Activated T-helper 1 cell treated with anti-CD3 and anti-CD28 coated beads, Interleukin-12 subunit alpha, Interleukin-12 subunit beta, Interleukin-2, Interleukin-4 antibody, amounts not matched to agents 30 ng/mL and 10 ng/mL and 1 ng/mL, durations not matched to agents 14 hours and 24 hours and 36 hours (primary cell): Measurements from ENCODE around the gene PPTC7. TPM values are rescaled to one million over a fixed set of nuclear protein-coding genes. Genes with fewer than 3 reads are reported as not detected.
"Not testable (repeated sequence)": the region's sequence is repeated elsewhere in the genome, so short reads cannot be mapped to it uniquely, and the experiment has no call there.

ENCODE experiments used
- DNase-seq: peaks from one replicate; pipeline ENCODE4 v3.0.0; 2021; ENCODE audit warnings: low spot score
- H3K27ac Mint-ChIP-seq: one replicate; pipeline ENCODE4 v1.8.0; 2021; ENCODE audit warnings: mild to moderate bottlenecking, mixed read lengths
- H3K27me3 Mint-ChIP-seq: one replicate; pipeline ENCODE4 v1.8.0; 2022; ENCODE audit warnings: mild to moderate bottlenecking, moderate library complexity, mixed read lengths; ENCODE audit not compliant: insufficient read depth
- H3K36me3 Mint-ChIP-seq: one replicate; pipeline ENCODE4 v1.8.0; 2021; ENCODE audit warnings: low read depth, mixed read lengths
- H3K4me1 Mint-ChIP-seq: one replicate; pipeline ENCODE4 v1.8.0; 2021; ENCODE audit warnings: low read depth, mixed read lengths
- H3K4me3 Mint-ChIP-seq: one replicate; pipeline ENCODE4 v1.8.0; 2021; ENCODE audit warnings: mild to moderate bottlenecking, moderate library complexity, mixed read lengths
- H3K9me3 Mint-ChIP-seq: one replicate; pipeline ENCODE4 v1.8.0; 2021; ENCODE audit warnings: mixed read lengths
- intact Hi-C: fragments of 100-400 bp; cut with micrococcal nuclease; formaldehyde crosslinking; loops from one replicate; pipeline ENCODE4 v1.15.1; 2024
- total RNA-seq: library from RNA; stranded (reverse); gene quantifications from 2 replicates; pipeline ENCODE4 v1.2.3, GENCODE V29; 2022

The PPTC7 gene
- total RNA-seq, 1 donor from 2014 or later, result 57.9 TPM

GRCh38 chr12:110565894-110566871, 16.9 kb downstream of the PPTC7 start:
- no peak overlapping the region for H3K4me3 Mint-ChIP-seq
- peaks cover 50% of the 10 kb centered on the region for H3K4me1 Mint-ChIP-seq
- peak overlapping the region; percentile 11 for H3K27ac Mint-ChIP-seq
- peaks cover 5% of the 10 kb centered on the region for H3K9me3 Mint-ChIP-seq
- no peaks in the 10 kb centered on the region for H3K27me3 Mint-ChIP-seq
- intact Hi-C loops, result no loop called here
- no peak for DNase-seq
- H3K36me3 Mint-ChIP-seq, result peaks cover 19% of the 10 kb centered on the region

GRCh38 chr12:110564471-110564991, 18.6 kb downstream of the PPTC7 start:
- Mint-ChIP-seq H3K4me3 (no peak overlapping the region), H3K27me3 (no peaks in the 10 kb centered on the region), H3K9me3 (peaks cover 2% of the 10 kb centered on the region), H3K4me1 (peaks cover 59% of the 10 kb centered on the region), H3K27ac (no peak overlapping the region), H3K36me3 (peaks cover 23% of the 10 kb centered on the region)
- DNase-seq, result no peak
- intact Hi-C loops, result no loop called here

- Mint-ChIP-seq H3K27ac (peak overlapping the region; percentile 72), H3K27me3 (no peaks in the 10 kb centered on the region), H3K9me3 (no peaks in the 10 kb centered on the region), H3K36me3 (peaks cover 22% of the 10 kb centered on the region), H3K4me3 (peak overlapping the region; percentile 4), H3K4me1 (peaks cover 58% of the 10 kb centered on the region)
- intact Hi-C loops, result loop anchor here (2.0 kb wide), 1 partner anchor 17 kb away; no protein-coding TSS in a partner anchor
- DNase-seq, result no peak
These were observed 19.2 kb downstream of the PPTC7 start for GRCh38 chr12:110563702-110564470.

- H3K36me3 Mint-ChIP-seq, result peaks cover 25% of the 10 kb centered on the region
- peak; percentile 54 for DNase-seq
- intact Hi-C loops, result loop anchor here (1.0 to 2.0 kb wide), 2 partner anchors 16 kb away; no protein-coding TSS in a partner anchor
- H3K4me3 Mint-ChIP-seq, result peak overlapping the region; percentile 70
- H3K4me1 Mint-ChIP-seq, result peaks cover 60% of the 10 kb centered on the region
- H3K27ac Mint-ChIP-seq, result peak overlapping the region; percentile 96
- peaks cover 11% of the 10 kb centered on the region for H3K9me3 Mint-ChIP-seq
- not testable (repeated sequence) for H3K27me3 Mint-ChIP-seq
These were observed 20.7 kb downstream of the PPTC7 start for GRCh38 chr12:110562386-110562785.

- Mint-ChIP-seq H3K4me3 (peak overlapping the region; percentile 11), H3K36me3 (peaks cover 22% of the 10 kb centered on the region), H3K4me1 (peaks cover 56% of the 10 kb centered on the region), H3K9me3 (peaks cover 11% of the 10 kb centered on the region), H3K27me3 (no peaks in the 10 kb centered on the region), H3K27ac (peak overlapping the region; percentile 86)
- intact Hi-C loops, result loop anchor here (1.0 to 2.0 kb wide), 3 partner anchors 9 to 17 kb away; no protein-coding TSS in a partner anchor
- DNase-seq, result no peak
These were observed 21.5 kb downstream of the PPTC7 start for GRCh38 chr12:110561471-110562201.

GRCh38 chr12:110560946-110561345, 22.2 kb downstream of the PPTC7 start:
- Mint-ChIP-seq H3K36me3 (peaks cover 25% of the 10 kb centered on the region), H3K27ac (peak overlapping the region; percentile 55), H3K4me1 (peaks cover 56% of the 10 kb centered on the region), H3K4me3 (peak overlapping the region; percentile 37), H3K9me3 (peaks cover 11% of the 10 kb centered on the region), H3K27me3 (no peaks in the 10 kb centered on the region)
- intact Hi-C loops, result loop anchor here (1.0 kb wide), 1 partner anchor 9 kb away; no protein-coding TSS in a partner anchor
- DNase-seq, result no peak

GRCh38 chr12:110560048-110560447, 23.1 kb downstream of the PPTC7 start:
- Mint-ChIP-seq H3K4me3 (no peak overlapping the region), H3K9me3 (peaks cover 11% of the 10 kb centered on the region), H3K27me3 (no peaks in the 10 kb centered on the region), H3K36me3 (peaks cover 25% of the 10 kb centered on the region), H3K27ac (no peak overlapping the region), H3K4me1 (peaks cover 56% of the 10 kb centered on the region)
- intact Hi-C loops, result no loop called here
- DNase-seq, result no peak

- Mint-ChIP-seq H3K4me1 (peaks cover 55% of the 10 kb centered on the region), H3K9me3 (peaks cover 11% of the 10 kb centered on the region), H3K36me3 (peaks cover 25% of the 10 kb centered on the region)
- H3K4me3 Mint-ChIP-seq, H3K27ac Mint-ChIP-seq, DNase-seq, H3K27me3 Mint-ChIP-seq, intact Hi-C loops: not testable (repeated sequence)
These were observed 24.2 kb downstream of the PPTC7 start for GRCh38 chr12:110558945-110559344.

GRCh38 chr12:110557300-110557699, 25.8 kb downstream of the PPTC7 start:
- Mint-ChIP-seq H3K4me1 (peaks cover 51% of the 10 kb centered on the region), H3K27me3 (no peaks in the 10 kb centered on the region), H3K27ac (no peak overlapping the region), H3K36me3 (peaks cover 22% of the 10 kb centered on the region), H3K4me3 (no peak overlapping the region), H3K9me3 (peaks cover 11% of the 10 kb centered on the region)
- no peak for DNase-seq
- intact Hi-C loops, result no loop called here

GRCh38 chr12:110556705-110557104, 26.4 kb downstream of the PPTC7 start:
- no peak overlapping the region for H3K4me3 Mint-ChIP-seq
- H3K27me3 Mint-ChIP-seq, result no peaks in the 10 kb centered on the region
- H3K27ac Mint-ChIP-seq, result peak overlapping the region; percentile 40
- intact Hi-C loops, result no loop called here
- H3K4me1 Mint-ChIP-seq, result peaks cover 55% of the 10 kb centered on the region
- peaks cover 11% of the 10 kb centered on the region for H3K9me3 Mint-ChIP-seq
- no peak for DNase-seq
- peaks cover 27% of the 10 kb centered on the region for H3K36me3 Mint-ChIP-seq

GRCh38 chr12:110555577-110556406, 27.3 kb downstream of the PPTC7 start:
- peaks cover 11% of the 10 kb centered on the region for H3K9me3 Mint-ChIP-seq
- H3K4me3 Mint-ChIP-seq, result no peak overlapping the region
- intact Hi-C loops, result no loop called here
- no peaks in the 10 kb centered on the region for H3K27me3 Mint-ChIP-seq
- H3K27ac Mint-ChIP-seq, result peak overlapping the region; percentile 57
- H3K36me3 Mint-ChIP-seq, result peaks cover 30% of the 10 kb centered on the region
- no peak for DNase-seq
- H3K4me1 Mint-ChIP-seq, result peaks cover 58% of the 10 kb centered on the region
